NK-92 (cell line): Measurements from ENCODE around the gene OPA3.

Source experiments
- DNase-seq: peaks from one replicate; lab custom pipeline; 2025; ENCODE audit not compliant: unreplicated experiment; lab: John Stamatoyannopoulos, UW

OPA3 gene

DNA sequence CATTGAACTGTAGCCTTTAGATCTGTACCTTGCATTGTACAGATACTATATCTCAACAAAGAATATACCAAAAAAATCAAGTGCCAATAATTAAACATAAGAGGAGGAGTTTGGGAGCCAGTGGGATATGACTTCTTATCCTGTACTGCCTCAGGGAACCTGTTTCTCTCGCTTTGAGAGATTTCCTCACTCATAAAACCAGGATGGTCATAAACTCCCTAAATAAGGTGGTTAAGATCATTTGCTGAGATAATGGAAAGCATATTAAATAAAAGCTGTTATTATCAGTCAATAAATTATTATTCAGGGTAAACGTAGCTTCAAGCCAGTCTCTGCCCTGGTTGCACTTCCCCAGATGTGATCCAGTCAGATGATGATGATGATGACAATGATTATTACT, 17.0 kb downstream of the OPA3 start:
- DNase-seq = no peak

DNA sequence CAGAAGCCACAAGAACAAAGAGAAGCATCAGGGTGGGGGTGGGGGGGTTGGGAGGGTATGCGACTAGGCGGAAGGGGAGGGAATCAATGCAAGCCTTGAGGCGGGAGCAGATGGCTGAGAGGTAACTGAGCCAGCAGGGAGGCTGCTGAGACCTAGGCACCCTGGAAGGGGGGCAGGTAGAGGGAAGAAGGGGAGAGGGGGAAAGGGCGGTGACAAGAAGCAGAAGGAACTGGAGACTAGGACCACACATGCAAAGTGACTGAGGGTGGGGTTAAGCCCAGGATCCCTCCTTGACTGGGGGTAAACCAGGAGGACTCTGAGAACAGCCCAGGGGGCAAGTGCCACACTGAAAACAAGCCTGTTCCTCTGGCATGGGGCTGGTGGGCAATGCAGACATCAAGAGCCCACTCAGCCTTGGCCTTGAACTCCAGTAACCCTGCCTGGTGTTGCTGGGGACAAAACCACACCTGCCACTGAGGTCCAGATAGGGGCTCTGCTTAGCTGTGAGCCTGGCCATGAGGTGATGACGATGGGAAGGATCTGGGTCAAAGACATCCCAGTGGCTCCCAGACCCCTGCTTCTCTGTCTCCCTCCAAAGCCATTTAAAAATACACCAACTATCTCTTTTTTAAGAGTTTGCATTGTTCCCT, 20.3 kb downstream of the OPA3 start:
- no peak for DNase-seq

DNA sequence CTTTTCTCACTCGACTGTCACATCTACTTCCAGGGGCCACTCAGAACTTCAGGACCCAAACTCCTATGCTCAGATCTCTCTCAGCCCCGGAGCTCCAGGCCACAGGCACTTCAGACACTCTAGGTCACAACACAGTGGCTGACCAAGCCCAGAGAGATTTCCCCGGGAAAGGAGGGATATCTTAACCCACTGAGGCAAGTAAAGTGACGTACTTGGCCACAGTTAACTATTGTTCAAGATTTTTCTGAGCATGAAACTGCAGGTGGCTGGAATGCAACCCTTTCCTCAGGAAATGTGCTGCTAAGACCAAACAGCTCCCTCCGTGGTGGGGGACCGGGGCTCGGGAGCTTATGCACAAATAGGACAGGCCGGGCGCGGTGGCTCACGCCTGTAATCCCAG, 23.9 kb downstream of the OPA3 start:
- DNase-seq = no peak

DNA sequence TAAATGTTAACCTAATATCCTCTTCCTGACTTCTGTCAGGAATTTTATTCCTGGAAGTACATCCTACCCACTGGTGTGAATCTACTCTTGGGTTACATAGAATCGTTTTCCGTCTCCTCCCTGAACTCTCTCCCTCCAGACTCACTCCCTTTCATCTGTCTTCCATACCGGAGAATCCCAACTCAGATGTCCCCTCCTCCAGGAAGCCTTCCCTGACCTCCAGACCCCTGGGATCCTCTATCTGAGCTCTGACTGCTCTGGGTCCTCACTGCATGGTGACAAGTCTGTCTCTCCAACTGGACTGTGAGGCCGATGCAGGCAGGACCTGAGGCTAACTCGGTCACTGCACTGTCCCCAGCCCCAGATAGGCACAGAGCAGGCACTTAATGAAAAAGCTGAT, 24.6 kb downstream of the OPA3 start:
- DNase-seq = no peak

DNA sequence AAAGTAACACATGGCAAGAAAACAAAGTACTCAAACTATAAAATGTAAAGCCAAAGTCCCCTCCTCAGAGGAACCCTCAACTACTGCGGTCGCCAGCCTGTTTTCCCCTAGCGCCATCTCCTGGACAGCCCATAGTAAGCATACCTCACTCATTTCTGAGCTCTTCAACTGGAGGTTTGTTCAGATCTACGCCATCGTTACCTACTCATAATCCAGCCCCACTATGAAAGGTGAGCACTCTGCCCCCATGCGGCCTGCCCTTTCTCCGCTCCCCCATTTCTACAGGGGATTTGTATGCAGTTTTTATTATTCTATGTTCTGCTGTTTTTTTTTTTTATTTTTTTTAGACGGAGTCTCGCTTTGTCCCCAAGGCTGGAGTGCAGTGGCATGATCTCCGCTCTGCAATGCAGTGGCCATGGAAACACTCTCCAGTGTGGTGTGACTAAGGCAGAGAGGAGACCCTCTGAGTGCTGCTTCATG, 26.2 kb downstream of the OPA3 start:
- DNase-seq = no peak

DNA sequence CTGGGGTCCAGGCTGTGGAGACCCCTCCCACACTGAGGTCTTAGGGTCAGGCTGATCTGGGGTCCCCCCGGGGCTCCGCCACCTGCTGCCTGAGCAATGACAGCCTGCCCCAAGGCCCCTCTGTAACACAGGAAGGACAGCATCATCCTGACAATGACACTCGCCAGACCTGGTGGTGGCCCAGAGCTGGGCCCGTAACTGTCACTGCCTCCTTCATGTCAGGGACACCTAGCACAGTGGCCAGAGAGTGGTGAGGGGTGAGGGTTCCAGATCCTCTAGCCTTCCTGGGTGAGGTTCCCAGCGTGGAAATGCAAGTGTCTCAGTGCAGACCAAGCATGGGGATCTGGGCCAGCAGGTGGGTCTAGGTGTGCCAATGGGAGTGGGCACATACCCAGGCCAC, 27.8 kb downstream of the OPA3 start:
- no peak for DNase-seq

DNA sequence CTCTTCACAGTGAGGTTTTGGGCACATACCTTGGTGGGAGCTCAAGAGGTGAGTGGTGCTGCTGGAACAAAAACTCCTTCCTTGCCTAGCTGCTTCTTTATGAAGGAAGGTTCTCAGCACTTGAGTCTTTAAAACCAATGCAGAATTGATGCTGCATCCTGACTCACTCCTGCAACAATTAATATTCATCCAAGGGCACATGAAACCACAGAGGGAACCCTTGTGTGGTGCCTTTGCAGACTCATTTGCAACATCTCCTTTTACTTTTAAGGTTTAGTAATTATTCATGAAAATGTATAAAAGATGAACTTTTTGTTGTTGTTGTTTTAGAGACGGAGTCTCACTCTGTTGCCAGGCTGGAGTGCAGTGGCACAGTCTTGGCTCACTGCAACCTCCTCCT, 30.1 kb downstream of the OPA3 start:
- DNase-seq = no peak

DNA sequence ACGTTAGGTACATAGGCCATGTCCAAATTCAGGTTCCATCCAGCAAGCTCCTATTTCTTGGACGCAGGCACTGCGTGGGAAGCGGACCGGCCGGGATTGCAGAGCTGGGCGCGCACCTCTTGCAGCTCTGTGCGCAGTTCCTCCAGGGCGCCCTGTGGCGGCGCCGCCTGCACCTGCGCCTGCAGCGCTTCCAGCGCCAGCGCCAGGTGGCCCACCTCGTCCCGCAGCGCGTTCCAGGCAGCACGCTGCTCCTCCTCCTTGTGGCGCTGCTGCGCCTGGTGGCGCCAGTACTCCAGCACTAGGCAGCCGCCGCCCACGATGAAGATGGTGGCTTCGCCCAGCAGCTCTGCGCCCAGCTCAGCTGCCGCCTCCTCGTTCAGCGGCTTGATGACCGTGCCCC, 31.1 kb downstream of the OPA3 start:
- no peak for DNase-seq

DNA sequence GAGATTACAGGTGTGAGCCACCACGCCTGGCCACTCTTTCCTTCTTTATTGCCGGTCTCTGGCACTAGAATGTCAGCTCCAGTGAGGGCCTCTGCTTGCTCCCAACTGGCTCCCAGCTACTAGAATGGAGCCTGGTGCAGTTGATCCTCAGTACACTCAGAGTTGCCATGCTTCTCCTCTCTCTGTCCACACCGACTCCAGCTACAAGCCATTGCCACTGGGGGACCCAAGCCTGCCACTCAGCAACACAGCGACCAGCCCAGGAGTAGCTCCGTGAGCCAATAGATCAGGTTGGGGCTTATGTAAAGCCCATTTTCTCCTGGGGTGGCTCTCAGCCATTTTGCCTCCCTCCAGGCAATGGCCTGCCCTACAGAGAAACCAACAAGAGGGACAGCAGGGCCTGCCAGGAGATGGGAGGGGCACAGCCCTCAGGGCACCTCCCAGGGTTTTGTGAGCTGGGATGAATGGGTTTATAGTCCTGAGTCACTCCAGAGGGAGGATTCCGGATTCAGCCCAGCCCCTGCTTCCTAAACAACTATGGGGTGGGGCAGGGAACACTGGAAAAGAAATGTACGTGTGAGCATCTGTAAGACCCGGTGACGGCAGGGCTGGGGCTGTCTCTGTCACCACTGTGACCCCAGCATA, 36.5 kb downstream of the OPA3 start:
- DNase-seq = no peak

DNA sequence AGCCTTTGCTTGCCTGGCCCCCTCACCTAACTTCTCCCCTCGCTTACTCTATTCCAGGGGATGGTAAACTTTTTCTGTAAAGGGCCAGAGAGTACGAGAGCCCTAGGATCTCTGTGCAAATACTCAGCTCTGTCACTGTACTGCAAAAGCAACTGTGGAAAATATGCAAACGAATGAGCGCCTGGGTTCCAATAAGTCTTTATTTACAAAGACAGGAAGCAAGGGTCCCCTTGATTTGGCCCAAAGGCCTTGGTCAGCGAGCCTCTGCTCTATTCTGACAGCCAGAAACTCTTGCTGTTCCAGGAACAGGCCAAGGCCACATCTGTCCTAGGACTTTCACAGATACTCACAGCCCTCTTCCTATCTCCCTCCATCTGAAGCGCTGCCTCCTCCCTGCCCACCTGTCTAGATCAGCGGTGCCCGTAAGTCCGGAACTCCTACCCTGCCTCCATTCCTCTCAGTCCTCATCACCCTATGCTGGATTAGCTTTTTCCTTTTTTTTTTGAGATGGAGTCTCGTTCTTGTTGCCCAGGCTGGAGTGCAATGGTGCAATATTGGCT, 37.3 kb downstream of the OPA3 start:
- DNase-seq = no peak

DNA sequence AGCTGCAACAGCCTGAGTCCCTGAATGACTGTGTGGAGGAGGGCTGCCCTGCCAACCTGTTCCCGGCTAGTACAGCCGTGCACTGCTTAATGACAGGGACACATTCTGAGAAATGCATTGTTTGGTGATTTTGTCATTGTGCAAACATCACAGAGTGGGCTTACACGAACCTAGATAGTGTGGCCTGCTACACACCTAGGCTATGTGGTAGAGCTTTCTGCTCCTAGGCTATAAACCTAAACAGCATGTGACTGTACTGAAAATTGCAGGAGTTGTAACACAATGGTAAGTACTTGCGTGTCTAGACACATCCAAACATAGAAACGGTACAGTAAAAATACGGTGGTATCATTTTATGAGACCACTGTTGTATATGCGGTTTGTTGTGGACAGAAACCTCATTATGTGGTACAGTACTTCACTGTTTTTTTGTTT, 42.4 kb downstream of the OPA3 start:
- DNase-seq = no peak

DNA sequence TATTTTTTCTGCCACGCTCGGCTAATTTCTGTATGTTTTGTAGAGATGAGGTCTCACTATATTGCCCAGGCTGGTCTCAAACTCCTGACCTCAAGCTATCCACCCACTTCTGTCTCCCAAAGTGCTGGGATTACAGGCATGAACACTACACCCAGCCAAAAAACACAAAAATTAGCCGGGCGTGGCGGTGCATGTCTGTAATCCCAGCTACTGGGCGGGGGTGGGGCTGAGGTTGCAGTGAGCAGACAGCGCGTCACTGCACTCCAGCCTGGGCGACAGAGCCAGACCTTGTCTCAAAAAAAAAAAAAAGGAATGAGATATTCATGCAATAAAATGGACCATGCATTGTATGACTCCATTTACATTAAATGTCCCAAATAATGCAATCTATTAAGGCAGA, 45.1 kb downstream of the OPA3 start:
- DNase-seq = no peak

DNA sequence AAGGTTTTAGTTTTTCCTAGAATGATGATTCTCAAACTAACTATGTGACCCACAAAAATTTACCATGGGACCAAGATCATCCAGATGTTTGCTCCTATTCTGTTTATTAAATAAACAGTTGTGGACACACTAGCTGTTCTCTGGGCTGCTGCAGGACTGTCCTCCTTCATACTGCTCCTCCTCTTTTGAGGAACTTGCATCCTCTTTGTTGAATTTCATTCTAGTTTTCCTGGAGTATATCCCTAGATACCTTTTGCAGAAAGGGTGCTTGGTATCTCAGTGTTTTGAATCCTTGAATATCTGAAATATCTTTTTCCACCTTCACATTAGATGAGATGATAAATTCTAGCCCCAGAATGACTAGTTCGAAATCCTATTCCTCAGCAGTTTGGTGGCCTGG, 53.3 kb downstream of the OPA3 start:
- DNase-seq = no peak

DNA sequence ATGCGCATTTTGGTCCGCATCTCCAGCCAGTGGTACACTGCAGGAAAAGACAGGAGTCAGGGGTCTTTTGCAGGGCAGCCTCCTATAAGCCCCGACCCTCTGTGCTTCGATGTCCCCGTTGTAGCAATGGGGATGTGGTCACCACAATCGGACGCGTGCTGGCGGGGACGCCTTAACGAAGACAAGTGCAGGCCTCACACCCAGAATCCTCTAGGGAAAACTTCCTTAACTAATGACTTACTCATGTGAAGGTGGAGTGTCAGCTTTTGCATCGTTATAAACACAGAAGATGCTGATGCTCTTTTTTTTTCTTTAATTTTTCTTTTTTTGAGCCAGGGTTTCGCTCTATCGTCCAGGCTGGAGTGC, 55.2 kb downstream of the OPA3 start:
- no peak for DNase-seq

DNA sequence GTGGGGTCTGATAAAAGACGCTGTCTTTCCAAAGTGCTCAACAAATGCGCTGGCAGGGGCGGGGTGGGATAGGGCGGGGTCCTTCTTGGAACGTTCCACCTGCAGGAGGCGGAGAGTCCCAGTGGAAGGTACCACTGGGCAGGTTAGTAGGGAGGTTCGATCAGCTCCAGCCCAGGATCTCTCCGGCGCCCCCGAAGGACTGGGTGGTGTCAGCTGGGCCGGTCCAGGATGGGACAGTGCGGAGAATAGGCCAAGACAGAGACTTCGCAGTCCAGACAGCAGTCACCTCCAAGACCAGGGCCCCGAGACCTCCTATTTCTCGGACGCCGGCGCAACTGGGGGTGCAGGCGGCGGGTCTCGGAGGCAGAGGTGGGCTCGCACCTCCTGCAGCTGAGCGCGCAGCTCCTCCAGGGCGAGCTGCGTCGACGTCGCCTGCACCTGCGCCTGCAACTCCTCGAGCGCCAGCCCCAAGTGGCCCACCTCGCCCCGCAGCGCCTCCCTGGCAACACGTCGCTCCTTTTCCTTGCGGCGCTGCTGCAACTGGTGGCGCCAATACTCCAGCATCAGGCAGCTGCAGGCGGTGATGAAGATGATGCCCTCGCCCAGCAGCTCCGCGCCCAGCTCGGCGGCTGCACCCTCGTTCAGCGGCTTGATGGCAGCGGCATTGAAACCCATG, 55.7 kb downstream of the OPA3 start:
- no peak for DNase-seq

DNA sequence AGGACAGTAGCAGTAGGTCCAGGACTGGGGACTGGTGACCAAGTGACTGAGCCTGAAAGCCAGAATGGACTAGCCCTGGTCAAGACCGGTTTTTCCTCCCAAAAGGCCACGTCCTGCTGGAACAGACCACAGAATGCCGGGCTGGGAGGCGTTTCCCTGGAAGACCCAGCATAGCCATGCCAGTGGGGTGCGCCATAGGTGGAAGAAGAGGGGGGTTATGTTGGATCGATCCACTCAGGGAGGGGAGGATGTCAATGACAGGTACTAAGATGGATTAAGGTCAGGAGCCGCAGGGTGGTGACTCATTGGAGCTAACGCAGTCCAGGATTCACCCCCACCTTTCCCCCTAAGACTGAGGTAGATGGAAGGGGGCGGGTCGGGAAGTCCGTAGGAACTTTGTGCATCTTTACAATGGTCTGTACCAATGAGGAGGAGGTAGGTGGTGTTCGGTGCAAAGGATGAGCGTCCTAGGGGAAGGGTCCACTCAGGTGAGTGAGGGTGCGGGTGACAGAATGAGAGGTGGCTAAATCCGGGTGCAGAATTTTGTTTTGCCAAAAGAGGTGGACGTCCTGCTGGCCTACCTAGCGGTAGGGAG, 56.4 kb downstream of the OPA3 start:
- DNase-seq = no peak

DNA sequence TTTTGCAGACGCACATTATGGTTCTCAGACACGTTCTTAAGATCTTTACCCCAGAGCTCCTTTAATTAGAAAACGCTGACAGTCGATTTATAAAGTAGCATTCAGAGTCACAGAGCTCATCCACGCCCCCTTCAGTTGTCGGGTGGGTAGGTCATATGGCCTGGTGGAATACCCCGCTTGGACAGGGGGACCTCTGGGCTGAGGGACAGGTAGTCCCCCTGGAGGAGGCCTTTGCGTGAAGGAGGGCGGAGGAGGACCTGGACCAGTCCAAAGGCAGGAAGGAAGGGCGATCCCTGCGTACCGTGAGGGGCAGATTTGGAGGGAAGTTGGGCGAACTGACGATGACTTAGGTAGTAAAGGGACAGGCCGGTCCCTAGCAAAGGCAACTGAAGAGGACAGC, 56.9 kb downstream of the OPA3 start:
- no peak for DNase-seq

DNA sequence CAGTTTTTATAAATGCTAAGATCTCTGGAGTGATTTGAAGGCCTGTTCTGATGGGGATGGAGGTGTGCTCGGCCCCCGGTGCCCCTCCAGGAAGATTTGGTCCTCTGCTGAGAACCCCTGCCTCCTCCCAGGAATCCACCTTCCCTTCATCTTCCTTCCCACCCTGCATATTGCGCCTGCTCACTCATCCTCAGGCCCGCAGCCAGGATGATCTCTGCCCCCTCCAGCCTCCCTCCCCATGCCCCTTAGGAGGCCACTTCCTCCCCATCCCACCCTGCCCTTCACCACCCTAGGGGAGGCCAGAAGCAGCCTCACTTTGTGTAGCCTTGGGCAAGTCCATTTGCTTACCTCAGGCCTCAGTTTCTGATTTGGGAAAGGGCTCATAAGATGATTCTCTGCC, 57.6 kb downstream of the OPA3 start:
- DNase-seq = no peak

DNA sequence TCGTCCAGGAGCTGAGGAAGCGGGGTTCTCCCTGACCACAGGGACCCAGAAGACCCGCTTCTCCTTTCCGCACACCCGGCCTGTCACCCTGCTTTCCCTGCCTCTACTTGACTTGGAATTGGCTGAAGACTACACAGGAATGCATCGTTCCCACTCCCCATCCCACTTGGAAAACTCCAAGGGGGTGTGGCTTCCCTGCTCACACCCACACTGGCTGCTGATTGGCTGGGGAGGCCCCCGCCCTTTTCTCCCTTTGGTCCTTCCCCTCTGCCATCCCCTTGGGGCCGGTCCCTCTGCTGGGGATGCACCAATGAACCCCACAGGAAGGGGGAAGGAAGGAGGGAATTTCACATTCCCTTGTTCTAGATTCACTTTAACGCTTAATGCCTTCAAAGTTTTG, 58.5 kb downstream of the OPA3 start:
- DNase-seq = no peak

DNA sequence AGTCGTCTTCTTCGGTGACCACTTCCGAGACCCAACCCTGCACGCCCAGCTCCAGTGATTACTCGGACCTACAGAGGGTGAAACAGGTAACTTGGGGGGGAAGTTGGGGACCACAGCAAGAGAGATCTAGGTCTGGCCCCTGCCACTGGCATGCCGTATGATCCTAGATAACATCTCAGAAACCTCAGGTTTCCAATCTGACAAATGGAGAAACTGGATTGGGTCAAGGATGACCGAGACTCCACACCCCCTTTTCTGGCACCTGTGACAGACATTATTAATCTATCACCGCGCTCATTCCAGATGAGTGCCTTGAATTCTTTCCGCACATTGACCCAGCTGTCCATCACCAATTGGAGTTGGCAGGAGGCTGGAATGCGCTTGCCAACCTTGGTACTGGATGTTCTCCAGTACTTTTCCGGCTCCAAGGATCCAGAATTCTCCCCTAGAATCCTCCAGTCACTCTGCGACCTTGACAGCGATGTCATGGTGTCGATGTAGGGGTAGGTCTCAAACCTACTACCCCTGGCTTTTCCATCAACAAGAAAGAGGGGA, 60.0 kb downstream of the OPA3 start:
- DNase-seq = no peak

DNA sequence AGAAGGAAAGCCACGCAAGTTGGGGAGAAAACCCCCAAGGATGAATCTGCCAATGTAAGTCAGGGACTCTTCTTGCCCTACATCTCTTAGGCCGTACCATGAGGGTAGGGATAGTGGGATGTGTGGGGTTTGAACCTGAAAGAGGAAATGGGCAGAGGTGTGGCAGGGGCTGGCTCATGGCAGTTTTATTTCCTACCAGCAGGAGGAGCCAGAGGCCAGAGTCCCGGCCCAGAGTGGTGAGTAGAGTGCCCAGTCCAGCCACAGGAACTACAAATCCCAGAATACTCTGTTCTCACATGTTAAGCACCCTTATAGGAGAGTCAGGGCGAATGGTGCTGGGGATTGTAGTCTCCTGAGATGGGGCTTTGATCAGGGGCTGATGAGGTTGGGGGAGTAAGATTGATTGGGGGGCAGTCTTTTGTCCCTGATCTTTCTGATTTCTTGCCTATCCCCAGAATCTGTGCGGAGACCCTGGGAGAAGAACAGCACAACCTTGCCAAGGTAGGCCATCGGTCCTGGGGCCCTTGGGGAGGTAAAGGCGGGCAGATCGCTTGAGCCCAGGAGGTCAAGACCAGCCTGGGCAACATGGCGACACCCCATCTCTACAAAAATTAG, 60.9 kb downstream of the OPA3 start:
- no peak for DNase-seq
